GM19372 (cell line): ENCODE data around the gene SIRPB1.
"Not testable (repeated sequence)": the region's sequence is repeated elsewhere in the genome, so short reads cannot be mapped to it uniquely, and the experiment has no call there.

Source experiments
- ATAC-seq: cut with Tn5 transposase; IDR thresholded peaks from one replicate; pipeline ENCODE4 v1.9.1; 2021; ENCODE audit warnings: mild to moderate bottlenecking, low read depth, moderate library complexity; ENCODE audit not compliant: unreplicated experiment

The SIRPB1 gene

GRCh38 chr20:1637755-1638154, 17.9 kb upstream of the SIRPB1 start:
- no peak for ATAC-seq

- no peak for ATAC-seq
Measured at GRCh38 chr20:1637226-1637625, 17.4 kb upstream of the SIRPB1 start.

DNA sequence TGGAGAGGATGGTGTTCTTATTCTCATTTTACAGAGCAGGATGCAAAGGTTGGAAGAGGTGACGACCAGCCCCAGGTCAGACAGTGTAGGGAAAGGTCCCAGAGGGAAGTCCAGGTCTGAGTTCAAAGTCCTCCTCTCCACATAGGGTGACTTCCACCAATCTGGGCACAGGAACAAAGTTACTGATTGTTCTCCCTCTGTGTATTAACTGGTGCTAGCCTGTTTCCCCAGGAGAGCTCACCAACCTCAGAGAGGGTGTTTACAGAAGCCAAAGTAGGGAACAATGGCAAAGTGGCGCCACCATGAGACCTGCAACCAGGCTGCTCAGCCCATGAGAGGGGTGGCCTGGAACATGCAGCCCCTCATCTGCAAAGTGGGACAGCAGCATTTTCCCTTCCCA, 16.8 kb upstream of the SIRPB1 start:
- ATAC-seq = no peak

- ATAC-seq = no peak
Measured at GRCh38 chr20:1635291-1635979, 15.6 kb upstream of the SIRPB1 start.

DNA sequence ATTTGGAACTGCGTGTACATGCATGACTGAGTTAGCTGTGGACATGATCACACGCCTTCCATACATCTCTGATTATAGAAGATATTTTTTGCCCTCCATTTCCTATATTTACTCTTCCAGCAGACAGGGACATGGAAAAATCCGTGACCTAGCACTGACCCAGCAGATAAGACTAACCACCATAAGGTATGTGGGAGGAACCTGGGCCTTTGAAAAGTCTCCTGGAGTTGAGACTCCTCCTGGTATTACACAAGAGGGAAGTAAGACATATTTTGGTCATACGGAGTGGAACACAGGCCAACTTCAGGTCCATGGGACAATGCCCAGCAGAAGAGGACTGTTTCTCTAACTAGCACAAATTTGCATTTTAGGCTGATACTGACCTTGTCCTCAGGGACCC, 13.7 kb upstream of the SIRPB1 start:
- no peak for ATAC-seq

DNA sequence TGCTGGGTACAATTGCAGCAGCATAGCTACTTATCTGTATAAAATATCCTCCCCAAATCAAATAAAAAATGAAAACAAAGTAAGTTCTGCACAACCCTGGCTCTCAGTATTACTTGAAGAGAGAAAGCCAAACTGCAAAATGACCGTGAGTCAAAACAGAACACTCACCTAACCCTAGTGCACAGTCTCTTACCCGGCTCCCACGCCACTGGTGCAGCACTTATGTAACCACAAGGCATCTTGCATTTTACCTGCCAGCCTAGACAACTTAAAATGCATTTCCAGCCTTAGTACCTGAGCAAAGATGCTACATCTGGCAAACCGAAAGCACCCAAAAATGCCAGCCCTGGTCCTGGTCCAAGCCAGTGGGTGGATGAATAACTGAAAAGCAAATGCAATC, 12.4 kb upstream of the SIRPB1 start:
- no peak for ATAC-seq

DNA sequence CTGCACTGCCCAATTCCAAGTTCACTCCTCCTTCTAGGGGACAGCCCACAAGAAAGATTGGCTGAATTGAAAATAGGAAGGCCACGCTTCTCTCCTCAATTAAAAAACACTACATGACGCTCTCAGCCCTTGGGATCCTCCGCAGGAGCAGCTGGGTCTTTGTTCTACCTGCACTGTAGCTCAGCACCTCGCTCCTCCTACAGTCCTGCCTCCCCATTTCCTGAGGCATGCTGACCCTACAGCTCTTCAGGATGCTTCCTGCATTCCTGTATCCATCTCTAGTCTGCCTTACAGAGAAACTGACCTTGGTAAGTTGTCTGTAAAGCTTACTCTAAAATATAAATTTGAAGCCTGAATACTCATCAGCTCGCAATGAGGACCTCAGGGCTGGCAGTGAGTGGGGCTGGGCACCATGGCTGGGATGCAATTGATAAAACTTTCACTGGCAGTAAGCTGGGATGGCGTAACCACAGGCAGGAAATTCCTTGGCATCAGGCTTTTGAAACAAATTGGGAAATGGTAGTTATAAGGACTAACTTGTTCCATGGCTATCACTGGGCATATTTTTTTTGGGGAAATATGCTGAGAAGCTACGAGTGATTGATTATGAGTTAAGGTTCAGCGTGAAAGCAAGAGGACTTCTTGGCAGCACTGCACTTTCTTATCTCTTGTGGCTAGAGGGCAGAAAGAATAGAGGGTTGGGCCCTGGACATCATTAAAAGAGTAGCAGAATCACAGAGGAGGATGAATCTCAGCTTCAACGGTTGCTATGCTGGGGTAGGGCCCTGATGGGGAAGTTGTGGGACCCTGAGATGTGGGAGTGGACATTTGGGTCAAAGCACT, 11.7 kb upstream of the SIRPB1 start:
- no peak for ATAC-seq

GRCh38 chr20:1630186-1630585, 10.4 kb upstream of the SIRPB1 start:
- ATAC-seq = no peak

- no peak for ATAC-seq
Measured at GRCh38 chr20:1629321-1629720, 9.5 kb upstream of the SIRPB1 start.

DNA sequence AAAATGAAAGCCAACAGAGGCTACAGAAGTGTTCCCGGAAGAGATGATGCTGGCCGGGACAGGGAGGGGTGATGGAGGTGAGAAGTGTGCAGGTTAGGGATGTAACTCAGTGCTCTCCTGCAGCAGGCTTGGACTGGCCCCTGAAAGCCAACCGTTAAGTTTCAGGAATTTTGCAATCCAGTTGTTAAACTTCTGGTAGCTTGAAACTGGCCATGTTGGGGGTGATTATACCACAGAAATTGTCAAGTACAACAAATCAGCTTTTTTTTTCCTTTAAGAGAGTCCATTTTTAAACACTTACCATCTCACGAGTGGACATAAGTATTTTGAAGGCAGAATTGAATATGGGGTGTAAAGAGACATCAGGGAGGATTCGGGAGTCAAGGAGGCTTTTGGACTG, 8.8 kb upstream of the SIRPB1 start:
- ATAC-seq = no peak

- no peak for ATAC-seq
Measured at GRCh38 chr20:1627200-1627550, 7.4 kb upstream of the SIRPB1 start.

DNA sequence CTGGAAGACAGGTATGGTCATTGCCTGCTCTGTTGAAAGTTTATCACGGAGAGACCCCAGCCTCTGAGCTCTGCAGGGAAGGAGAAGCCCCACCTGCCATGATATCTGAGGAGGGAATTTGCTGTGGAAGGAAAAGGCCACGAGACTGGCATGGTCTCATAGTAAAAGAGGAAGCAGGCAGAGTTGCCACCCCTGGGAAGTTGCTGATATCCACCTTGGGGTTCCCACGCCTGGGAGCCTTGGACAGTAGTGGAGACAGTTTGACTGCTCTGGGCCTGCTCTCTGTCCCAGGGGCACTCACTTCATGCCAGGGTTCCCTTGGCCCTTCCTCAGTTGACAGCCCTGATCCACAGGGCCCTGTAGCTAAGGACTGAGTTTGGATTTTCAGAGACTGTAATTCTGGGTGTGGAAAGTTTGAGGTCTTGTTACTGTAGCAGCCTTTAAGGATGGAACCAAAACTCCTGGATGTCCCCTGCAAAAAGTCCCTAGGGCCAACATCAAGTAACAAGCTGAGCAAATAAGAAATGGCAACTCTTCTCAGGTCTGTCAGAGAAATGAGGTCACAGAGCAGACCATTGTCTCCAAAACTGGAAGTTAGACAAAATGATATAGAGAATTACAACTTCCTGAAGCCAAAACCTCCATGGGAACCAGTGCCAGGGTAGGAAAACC, 6.9 kb upstream of the SIRPB1 start:
- ATAC-seq = no peak

GRCh38 chr20:1625083-1625690, 5.4 kb upstream of the SIRPB1 start:
- no peak for ATAC-seq

GRCh38 chr20:1623501-1624205, 3.8 kb upstream of the SIRPB1 start:
- no peak for ATAC-seq

- no peak for ATAC-seq
Measured at GRCh38 chr20:1622450-1622849, 2.6 kb upstream of the SIRPB1 start.

- no peak for ATAC-seq
Measured at GRCh38 chr20:1621316-1621715, 1.5 kb upstream of the SIRPB1 start.

DNA sequence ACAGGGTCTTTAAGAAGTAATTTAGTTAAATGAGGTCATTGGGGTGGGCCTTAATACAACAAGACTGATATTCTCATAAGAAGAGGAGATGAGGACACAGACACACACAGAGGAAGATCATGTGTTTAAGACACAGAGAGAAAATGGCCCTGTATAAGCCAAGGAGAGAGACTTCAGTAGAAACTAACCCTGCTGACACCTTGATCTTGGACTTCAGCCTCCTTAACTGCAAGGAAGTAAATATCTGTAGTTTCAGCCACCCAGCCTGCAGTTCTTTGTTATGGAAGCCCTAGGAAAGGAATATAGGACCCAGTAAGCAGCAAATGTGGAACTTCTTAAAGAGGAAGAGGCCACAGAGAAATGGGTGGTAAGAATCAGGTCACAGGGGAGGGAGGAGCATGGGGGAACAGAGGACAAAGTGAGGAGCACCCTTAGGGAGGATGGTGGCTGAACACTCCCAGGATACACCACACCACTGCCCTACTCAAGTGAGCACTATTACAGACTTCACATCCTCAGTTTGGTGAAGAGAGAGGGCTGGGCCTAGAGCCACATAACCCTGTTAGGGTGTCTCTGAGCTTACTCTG, 762 bp downstream of the SIRPB1 start:
- no peak for ATAC-seq

DNA sequence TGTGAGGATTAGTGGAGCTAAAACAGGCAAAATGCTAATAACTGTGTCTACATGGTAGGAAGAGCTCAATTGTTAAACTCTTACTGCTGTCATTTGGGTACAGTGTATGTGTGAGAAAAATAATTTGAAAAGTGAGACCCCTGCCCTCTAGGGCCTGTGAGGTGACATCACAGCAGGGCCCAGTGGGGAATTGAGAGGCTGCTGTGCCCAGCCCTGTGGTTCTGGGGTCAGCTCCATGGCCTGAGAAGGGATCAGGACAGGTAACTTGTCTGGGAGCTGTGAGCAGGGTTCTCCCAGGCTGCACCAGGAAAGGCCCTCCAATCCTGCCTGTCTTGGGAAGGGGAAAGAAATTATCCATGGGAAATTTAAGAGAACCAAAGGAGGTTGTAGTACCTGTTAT, 1.3 kb downstream of the SIRPB1 start:
- ATAC-seq = no peak

DNA sequence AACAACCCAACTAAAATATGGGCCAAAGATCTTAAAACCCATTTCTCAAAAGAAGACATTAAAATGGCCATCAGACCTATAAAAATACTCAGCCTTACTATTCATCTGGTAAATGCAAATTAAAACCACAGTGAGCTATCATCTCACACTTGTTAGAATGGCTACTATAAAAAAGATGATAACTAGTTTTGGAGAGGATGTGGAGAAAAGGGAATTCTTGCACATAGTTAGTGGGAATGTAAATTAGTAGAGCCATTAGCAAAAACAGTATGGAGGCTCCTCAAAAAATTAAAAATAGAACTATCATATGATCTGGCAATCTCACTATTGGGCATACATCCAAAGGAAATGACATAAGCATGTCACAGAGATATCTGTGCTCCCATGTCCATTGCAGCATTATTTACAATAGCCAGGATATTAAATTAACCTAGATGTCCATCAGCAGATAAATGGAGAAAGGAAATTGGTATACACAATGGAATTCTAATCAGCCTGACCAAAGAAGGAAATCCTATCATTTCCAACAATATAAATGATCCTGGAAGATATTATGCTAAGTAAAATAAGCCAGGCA, 2.9 kb downstream of the SIRPB1 start:
- no peak for ATAC-seq

GRCh38 chr20:1610404-1610803, 9.4 kb downstream of the SIRPB1 start:
- not testable (repeated sequence) for ATAC-seq
